Stimulated activated CD8-positive, alpha-beta memory T cell treated with anti-CD3 and anti-CD28 coated beads, Interleukin-4, amount 100 ng/mL, for 4 hours (primary cell): ENCODE measurements around the gene TRAF3IP3.

ENCODE experiments used
- DNase-seq, 2 donors: peaks; one replicate each; pipeline ENCODE4 v3.0.0-alpha.2; 2020; ENCODE audit warnings: low read depth in 2 of 2, low spot score in 1 of 2

Gene TRAF3IP3

DNA sequence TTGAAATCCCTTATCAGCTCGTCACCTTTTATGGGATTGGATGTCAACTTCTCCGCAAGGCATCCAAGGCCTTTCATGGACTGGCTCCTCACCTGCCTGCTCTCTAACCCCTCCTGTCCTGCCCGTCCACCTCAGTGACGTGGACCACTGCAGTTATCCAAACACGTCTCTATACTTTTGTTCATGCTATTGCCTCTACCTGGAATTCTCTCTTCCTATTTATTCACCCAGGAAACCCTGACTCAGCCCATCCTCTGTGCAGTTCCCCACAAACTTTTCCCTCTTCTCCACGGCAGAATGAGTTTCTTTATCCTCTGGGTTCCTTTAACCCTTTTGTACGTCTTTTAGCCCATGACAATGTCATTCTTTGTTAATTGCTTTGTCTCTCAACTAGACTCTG lies 66.9 kb downstream of the TRAF3IP3 start:
- no peak for DNase-seq

DNA sequence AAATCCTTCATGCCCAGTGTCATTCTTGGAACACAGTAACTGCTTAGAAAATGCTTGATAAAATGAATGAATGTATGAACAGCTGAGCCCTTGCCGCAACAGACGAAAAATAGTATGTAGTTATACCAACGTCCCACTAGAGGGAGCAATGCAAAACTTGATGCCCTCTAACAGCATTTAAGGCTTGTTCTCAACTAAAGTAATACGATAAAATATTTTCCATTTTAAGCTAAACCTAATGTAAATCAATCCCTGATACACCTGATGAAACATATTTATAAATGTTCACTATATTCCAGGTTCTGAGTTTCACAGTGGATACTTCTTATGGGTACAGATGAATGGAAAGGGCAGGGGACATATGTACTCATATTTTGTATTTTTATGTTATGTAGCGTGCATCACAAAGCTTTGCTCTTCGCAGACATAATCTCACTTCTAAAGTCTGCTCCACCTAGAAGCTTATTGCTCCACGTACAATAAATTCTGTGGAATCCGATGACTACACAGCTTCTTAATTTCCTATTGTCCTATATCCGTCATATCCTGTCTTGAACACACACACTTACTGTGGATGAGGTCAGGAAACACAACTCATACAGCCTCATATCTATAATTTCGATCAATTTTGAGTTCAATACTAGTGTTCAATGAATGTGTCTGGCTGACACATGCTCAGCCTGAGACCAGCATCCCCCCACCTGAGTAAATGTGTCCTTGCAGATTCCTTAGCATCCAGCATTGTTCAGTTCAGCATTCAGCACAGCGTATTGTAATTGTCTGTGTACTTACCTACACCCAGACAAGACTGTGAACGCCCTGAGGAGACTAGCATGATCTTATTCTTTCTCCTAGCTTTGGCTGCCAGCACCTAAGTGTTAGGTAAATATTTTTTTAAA lies 67.5 kb downstream of the TRAF3IP3 start:
- no peak for DNase-seq

DNA sequence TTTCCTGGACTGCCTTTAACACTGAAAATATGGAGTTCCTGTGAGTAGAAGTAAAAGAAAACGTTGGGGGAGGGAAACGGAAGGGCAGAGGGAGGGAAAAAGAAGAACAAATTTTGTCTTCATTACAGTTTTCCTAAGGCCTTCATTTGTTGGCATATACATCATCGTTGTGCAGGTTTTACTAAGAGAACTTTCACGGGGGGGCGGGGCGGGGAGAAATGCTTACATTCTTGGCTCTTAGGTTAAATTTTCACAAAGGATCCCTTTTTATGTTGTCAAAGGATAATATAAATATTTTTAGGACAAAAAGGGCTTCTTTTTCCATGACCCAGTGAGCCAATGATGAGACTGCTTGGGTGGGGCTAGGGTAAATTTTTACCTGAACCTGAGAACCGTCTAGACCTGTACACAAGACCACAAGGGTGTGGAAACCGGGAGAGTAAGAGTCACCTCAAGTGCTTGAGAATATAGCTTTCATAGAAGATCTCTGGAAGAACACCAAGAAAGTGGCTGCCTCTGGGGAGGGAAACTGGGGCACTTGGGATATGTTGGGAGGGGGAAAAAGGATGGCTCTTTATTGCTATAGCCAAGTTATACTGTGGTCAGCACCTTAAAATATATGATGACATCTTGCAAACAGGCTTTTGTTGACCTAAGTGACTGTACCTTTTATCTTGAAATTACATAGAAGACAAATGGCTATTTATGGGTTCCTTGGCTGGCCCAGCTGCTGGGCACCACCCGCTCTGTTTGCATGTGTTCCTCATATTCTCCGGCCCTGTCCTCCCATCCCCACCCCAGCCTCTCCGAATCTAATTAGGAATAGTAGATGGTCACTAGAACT lies 70.0 kb downstream of the TRAF3IP3 start:
- DNase-seq: no peak

DNA sequence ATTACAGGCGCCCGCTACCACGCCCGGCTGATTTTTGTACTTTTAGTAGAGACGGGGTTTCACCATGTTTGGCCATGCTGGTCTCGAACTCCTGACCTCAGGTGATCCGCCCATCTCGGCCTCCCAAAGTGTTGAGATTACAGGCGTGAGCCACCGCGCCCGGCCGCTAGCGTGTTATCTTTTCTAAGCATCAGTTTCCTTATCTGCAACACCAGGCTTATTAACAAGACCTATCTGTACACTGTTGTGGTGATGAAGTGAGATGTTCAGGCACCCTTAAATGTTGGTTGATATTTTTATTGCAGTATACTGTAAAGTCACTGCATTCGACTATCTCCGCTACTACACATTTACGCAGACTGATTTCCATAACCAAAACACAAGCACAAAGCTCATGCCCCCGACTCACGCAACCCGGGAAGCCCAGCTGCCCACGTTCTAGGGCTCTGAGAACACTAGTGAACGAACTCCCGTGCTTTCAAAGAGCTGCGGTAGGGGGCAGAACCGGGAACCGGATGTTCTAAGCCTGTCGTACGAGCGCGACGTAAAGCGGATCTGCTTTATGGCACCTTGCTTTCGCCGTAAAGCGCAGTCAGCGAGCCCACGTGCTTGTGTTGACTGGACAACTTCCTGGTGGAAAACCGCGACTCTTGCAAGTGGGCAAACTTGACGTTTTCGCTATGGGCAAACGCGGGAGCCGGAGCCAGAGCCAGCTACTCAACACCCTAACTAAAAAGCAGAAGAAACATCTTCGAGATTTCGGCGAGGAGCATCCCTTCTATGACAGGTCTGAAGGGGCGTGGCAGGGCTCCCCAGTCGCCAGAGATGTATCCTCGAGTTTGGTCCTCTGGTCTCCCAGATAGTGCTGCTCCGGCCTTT lies 71.8 kb downstream of the TRAF3IP3 start, which contains the start of gene UTP25:
UTP25 (plus strand) TSS at position 589 of the 879 bp plus-strand sequence; CDS start at position 681, 92 bp downstream.
- DNase-seq: peak; percentile 79 to 83

DNA sequence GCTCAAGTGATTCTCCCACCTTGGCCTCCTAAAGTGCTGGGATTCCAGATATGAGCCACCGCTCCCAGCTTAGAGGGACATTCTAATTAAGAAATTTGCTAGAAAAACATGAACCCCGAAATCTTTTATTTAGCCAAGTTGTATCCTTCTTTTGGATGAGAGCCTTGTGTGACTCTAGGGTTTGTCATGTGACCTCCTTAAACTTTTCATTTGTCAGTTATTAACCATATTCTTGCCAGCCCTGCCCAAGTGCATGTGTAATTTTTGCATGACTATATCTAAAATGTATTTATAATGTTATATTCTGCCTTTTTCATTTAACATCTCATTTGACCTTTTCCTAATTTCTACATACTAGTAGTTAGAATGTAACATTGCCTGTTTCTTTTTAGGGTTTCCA lies 73.9 kb downstream of the TRAF3IP3 start:
- no peak for DNase-seq

DNA sequence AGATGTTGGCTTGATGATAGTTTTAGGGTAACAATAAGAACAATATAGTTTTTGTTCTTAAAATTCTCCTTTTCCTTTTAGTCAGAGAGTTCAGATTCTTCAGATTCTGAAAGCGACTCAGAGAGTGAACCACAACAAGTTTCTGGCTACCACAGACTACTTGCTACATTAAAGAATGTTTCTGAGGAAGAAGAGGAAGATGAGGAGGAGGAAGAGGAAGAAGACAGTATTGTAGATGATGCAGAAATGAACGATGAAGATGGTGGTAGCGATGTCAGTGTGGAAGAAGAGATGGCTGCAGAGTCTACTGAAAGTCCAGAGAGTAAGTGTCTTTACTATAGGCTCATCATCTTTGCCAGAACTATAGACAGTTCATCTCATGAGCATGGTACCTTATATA lies 74.9 kb downstream of the TRAF3IP3 start:
- no peak for DNase-seq

DNA sequence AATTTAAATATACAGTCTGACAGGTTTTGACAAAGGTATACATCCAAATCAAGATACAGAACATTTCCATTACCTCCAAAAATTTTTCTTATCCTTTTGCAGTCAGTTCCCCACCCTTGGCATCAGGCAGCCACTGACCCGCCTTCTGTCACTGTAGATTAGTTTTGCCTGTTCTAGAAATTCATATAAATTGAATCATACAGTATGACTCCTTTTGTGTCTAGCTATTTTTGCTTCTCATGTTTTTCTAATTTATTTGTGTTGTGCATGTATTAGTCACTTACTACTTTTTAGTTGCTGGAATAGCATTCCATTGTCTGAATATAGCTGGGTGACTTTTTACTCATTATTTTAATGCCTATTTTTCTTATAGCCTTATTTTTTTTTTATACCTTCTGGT lies 75.8 kb downstream of the TRAF3IP3 start:
- DNase-seq: no peak
